HCT116 (cell line): ENCODE measurements around the gene DOCK4. TPM values are rescaled to one million over a fixed set of nuclear protein-coding genes. Genes with fewer than 3 reads are reported as not detected.

ENCODE experiments used
- ATAC-seq: fragments of 200-7000 bp; cut with Tn5 transposase; 2 replicates; pipeline ENCODE4 v1.9.1; 2020; ENCODE audit warnings: mild to moderate bottlenecking, moderate library complexity
- BruUV-seq: library from RNA; stranded (reverse); fragments of 400-500 nt; replicated peaks from 2 replicates; lab custom pipeline; 2021; lab: Mats Ljungman, UMichigan
- CTCF ChIA-PET: fragments of 300-600 bp; sonication (Branson Sonifier 250); formaldehyde crosslinking; loops from one replicate; lab custom pipeline; 2021; ENCODE audit warnings: antibody characterized with exemption; lab: Charles Lee
- POLR2A ChIA-PET: fragments of 300-600, 350-600 bp; sonication (Branson Sonifier 250); formaldehyde crosslinking; loops from one replicate; lab custom pipeline; 2021; ENCODE audit warnings: antibody characterized with exemption; lab: Charles Lee
- RAD21 ChIA-PET, 2 experiments: fragments of 300-600 bp; sonication (Branson Sonifier 250); formaldehyde crosslinking; loops; one replicate each; lab custom pipeline; 2023; ENCODE audit warnings: low total read pairs in 2 of 2; ENCODE audit not compliant: uncharacterized antibody in 2 of 2, unreplicated experiment in 2 of 2, low non-redundant PET in 1 of 2; lab: Charles Lee
- DNase-seq: peaks from one replicate; pipeline ENCODE4 v3.0.0-alpha.2; 2010; ENCODE audit warnings: low read depth, low spot score
- H2AFZ ChIP-seq: fragments of 200-600 bp; shearing (Covaris generic), sonication (generic); 2 replicates; pipeline ENCODE4 v1.6.1; 2017; ENCODE audit warnings: low read depth, mixed run types, mixed read lengths, antibody characterized with exemption, low read length; ENCODE audit not compliant: poor library complexity, severe bottlenecking
- H3K27ac ChIP-seq: 2 replicates; pipeline ENCODE4 v1.5.1; 2012; ENCODE audit warnings: low read depth, low read length
- H3K27me3 ChIP-seq: fragments of 200-600 bp; sonication (generic); 2 replicates; pipeline ENCODE4 v1.6.1; 2016; ENCODE audit warnings: mixed run types, low read length, mixed read lengths; ENCODE audit not compliant: insufficient read depth
- H3K36me3 ChIP-seq, 2 experiments: fragments of 200-500 bp in 1 of 2; fragments of 200-600 bp in 1 of 2; sonication (Bioruptor generic) in 1 of 2; sonication (generic) in 1 of 2; 2 replicates each; pipeline versions ENCODE4 v1.5.1 to v1.6.1; 2014 to 2016; ENCODE audit warnings: low read length in 2 of 2, inconsistent platforms in 1 of 2, mixed read lengths in 1 of 2, mixed run types in 1 of 2; ENCODE audit not compliant: insufficient read depth in 2 of 2, control insufficient read depth in 1 of 2
- H3K4me1 ChIP-seq, 2 experiments: fragments of 200-600 bp in 1 of 2; sonication (generic) in 1 of 2; 2 replicates each; pipeline versions ENCODE4 v1.5.1 to v1.6.1; 2012 to 2017; ENCODE audit warnings: low read length in 2 of 2, inconsistent platforms in 1 of 2, mild to moderate bottlenecking in 1 of 2, mixed read lengths in 1 of 2, mixed run types in 1 of 2, moderate library complexity in 1 of 2; ENCODE audit not compliant: insufficient read depth in 2 of 2, control insufficient read depth in 1 of 2
- H3K4me2 ChIP-seq: fragments of 200-600 bp; sonication (generic); 2 replicates; pipeline ENCODE4 v1.6.1; 2017; ENCODE audit warnings: mixed run types, low read length, mixed read lengths
- H3K4me3 ChIP-seq, 2 experiments: fragments of 200-600 bp in 1 of 2; sonication (generic) in 1 of 2; replicated peaks in 1 of 2; 2 replicates each; pipeline ENCODE4 v1.5.1; 2011 to 2016; ENCODE audit warnings: low read length in 2 of 2, control low read depth in 1 of 2, low read depth in 1 of 2, mild to moderate bottlenecking in 1 of 2, mixed read lengths in 1 of 2, mixed run types in 1 of 2
- H3K79me2 ChIP-seq: fragments of 200-600 bp; sonication (generic); 2 replicates; pipeline ENCODE4 v1.6.1; 2017; ENCODE audit warnings: mild to moderate bottlenecking, mixed run types, low read length, moderate library complexity, mixed read lengths; ENCODE audit not compliant: insufficient read depth
- H3K9ac ChIP-seq: fragments of 200-600 bp; sonication (generic); 2 replicates; pipeline ENCODE4 v1.6.1; 2016; ENCODE audit warnings: low read length, mixed read lengths
- H3K9me2 ChIP-seq: fragments of 200-600 bp; sonication (generic), shearing (Covaris generic); 2 replicates; pipeline ENCODE4 v1.6.1; 2017; ENCODE audit warnings: mixed run types, mild to moderate bottlenecking, moderate library complexity; ENCODE audit not compliant: insufficient read depth
- H3K9me3 ChIP-seq, 2 experiments: fragments of 200-500 bp in 1 of 2; fragments of 200-600 bp in 1 of 2; sonication (Bioruptor generic) in 1 of 2; sonication (generic) in 1 of 2; 2 replicates each; pipeline ENCODE4 v1.6.1; 2014 to 2017; ENCODE audit warnings: low read length in 2 of 2, mixed read lengths in 2 of 2, inconsistent platforms in 1 of 2, low read depth in 1 of 2, mild to moderate bottlenecking in 1 of 2, mixed run types in 1 of 2, moderate library complexity in 1 of 2; ENCODE audit not compliant: control insufficient read depth in 1 of 2, insufficient read depth in 1 of 2
- H4K20me1 ChIP-seq: fragments of 200-600 bp; sonication (generic), shearing (Covaris generic); 2 replicates; pipeline ENCODE4 v1.6.1; 2017; ENCODE audit warnings: mixed run types, mild to moderate bottlenecking, moderate library complexity; ENCODE audit not compliant: insufficient read depth
- ATF3 ChIP-seq: IDR thresholded peaks from 2 replicates; pipeline ENCODE4 v1.6.1; 2012
- CEBPB ChIP-seq: IDR thresholded peaks from 2 replicates; pipeline ENCODE4 v1.6.1; 2012; ENCODE audit warnings: low read depth
- EGR1 ChIP-seq: IDR thresholded peaks from 2 replicates; pipeline ENCODE4 v1.6.1; 2012; ENCODE audit warnings: low read depth
- EZH2 ChIP-seq: fragments of 200-600 bp; sonication (generic); IDR thresholded peaks from 2 replicates; pipeline ENCODE4 v1.6.1; 2017; ENCODE audit warnings: antibody characterized with exemption, mixed run types
- EZH2phosphoT487 ChIP-seq: fragments of 200-600 bp; IDR thresholded peaks from 2 replicates; pipeline ENCODE4 v1.6.1; 2018; ENCODE audit warnings: antibody characterized with exemption, borderline replicate concordance
- FOSL1 ChIP-seq: IDR thresholded peaks from 2 replicates; pipeline ENCODE4 v1.6.1; 2012; ENCODE audit warnings: low read depth
- POLR2A ChIP-seq: IDR thresholded peaks from 2 replicates; pipeline ENCODE4 v1.7.0; 2011; ENCODE audit warnings: borderline replicate concordance; ENCODE audit not compliant: insufficient read depth, insufficient read length; ENCODE audit errors: extremely low read depth
- RAD21 ChIP-seq: IDR thresholded peaks from 2 replicates; pipeline ENCODE4 v1.6.1; 2012; ENCODE audit warnings: low read depth, mild to moderate bottlenecking
- SRF ChIP-seq: IDR thresholded peaks from 2 replicates; pipeline ENCODE4 v1.6.1; 2012; ENCODE audit warnings: low read depth
- YY1 ChIP-seq: IDR thresholded peaks from 2 replicates; pipeline ENCODE4 v1.6.1; 2011; ENCODE audit warnings: low read length, low read depth, moderate library complexity, mild to moderate bottlenecking; ENCODE audit not compliant: insufficient replicate concordance; ENCODE audit errors: extremely low read depth
- ZBTB33 ChIP-seq: IDR thresholded peaks from 2 replicates; pipeline ENCODE4 v1.6.1; 2011; ENCODE audit warnings: mild to moderate bottlenecking, low read length, moderate library complexity; ENCODE audit not compliant: insufficient replicate concordance; ENCODE audit errors: extremely low read depth
- ZFX ChIP-seq: fragments of 450-650 bp; IDR thresholded peaks from 2 replicates; pipeline ENCODE4 v1.6.1; 2017
- intact Hi-C: fragments of 100-400 bp; cut with micrococcal nuclease; formaldehyde crosslinking; loops from 2 replicates; pipeline ENCODE4 v1.10.0; 2022
- total RNA-seq: library from RNA; stranded (reverse); gene quantifications from one replicate; pipeline ENCODE4 v1.2.1, GENCODE V29; 2021; ENCODE audit not compliant: unreplicated experiment
- TF ChIP-seq, protein P1 (sequence below): IDR thresholded peaks from 2 replicates; pipeline ENCODE4 v1.6.1; 2012

DOCK4 gene
- total RNA-seq, 1 experiment from 2014 or later = 2.2 TPM

GRCh38 chr7:112147793-112148361 lies 58.3 kb downstream of the DOCK4 start:
- CTCF ChIA-PET = no interaction called here
- no peaks in the 10 kb centered on the region for H3K79me2 ChIP-seq
- intact Hi-C loops = no loop called here

More at GRCh38 chr7:112147793-112148361, 58.3 kb downstream of the DOCK4 start:
- Histone ChIP-seq H3K4me2 (no peak overlapping the region), H3K9me3 (no peaks in the 10 kb centered on the region), H3K4me1 (no peaks in the 10 kb centered on the region), H3K36me3 (no peaks in the 10 kb centered on the region), H2AFZ (no peak overlapping the region), H3K27me3 (peaks cover 3% of the 10 kb centered on the region; the same call in 1 of the 2 replicates), H3K9me2 (no peaks in the 10 kb centered on the region), H3K9ac (no peak overlapping the region), H3K27ac (no peak overlapping the region), H4K20me1 (no peaks in the 10 kb centered on the region), H3K4me3 (no peak overlapping the region)
- POLR2A ChIA-PET = no interaction called here
- no TSS peak for BruUV-seq
- ATAC-seq (no peak), DNase-seq (no peak)
- RAD21 ChIA-PET = no interaction called here
- TF ChIP-seq, protein P1, sequence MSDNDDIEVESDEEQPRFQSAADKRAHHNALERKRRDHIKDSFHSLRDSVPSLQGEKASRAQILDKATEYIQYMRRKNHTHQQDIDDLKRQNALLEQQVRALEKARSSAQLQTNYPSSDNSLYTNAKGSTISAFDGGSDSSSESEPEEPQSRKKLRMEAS = no peak
- TF ChIP-seq ZFX (no peak), EZH2phosphoT487 (no peak), POLR2A (no peak), ZBTB33 (no peak), FOSL1 (no peak), EGR1 (no peak), SRF (no peak), RAD21 (no peak), ATF3 (no peak), CEBPB (no peak), YY1 (no peak), EZH2 (no peak)
